Left renal pelvis (tissue), 4 donors: ENCODE results near the gene C1QTNF12. TPM values are rescaled to one million over a fixed set of nuclear protein-coding genes. Genes with fewer than 3 reads are reported as not detected.
"Not testable (repeated sequence)": the region's sequence is repeated elsewhere in the genome, so short reads cannot be mapped to it uniquely, and the experiment has no call there.

Experiments
- DNase-seq, 4 donors: peaks; one replicate each; pipeline ENCODE4 v3.0.0-alpha.2; 2013; ENCODE audit warnings: low read depth in 4 of 4, low spot score in 3 of 4
- polyA plus RNA-seq, 4 donors: library from polyadenylated mRNA; unstranded; fragments of 120-200 nt; gene quantifications; one replicate each; pipeline ENCODE4 v1.2.1, GENCODE V29; 2013; ENCODE audit not compliant: insufficient read length in 4 of 4

Gene C1QTNF12
- polyA plus RNA-seq, 4 donors = 4.1 to 17.4 (median 8.5) TPM

DNA sequence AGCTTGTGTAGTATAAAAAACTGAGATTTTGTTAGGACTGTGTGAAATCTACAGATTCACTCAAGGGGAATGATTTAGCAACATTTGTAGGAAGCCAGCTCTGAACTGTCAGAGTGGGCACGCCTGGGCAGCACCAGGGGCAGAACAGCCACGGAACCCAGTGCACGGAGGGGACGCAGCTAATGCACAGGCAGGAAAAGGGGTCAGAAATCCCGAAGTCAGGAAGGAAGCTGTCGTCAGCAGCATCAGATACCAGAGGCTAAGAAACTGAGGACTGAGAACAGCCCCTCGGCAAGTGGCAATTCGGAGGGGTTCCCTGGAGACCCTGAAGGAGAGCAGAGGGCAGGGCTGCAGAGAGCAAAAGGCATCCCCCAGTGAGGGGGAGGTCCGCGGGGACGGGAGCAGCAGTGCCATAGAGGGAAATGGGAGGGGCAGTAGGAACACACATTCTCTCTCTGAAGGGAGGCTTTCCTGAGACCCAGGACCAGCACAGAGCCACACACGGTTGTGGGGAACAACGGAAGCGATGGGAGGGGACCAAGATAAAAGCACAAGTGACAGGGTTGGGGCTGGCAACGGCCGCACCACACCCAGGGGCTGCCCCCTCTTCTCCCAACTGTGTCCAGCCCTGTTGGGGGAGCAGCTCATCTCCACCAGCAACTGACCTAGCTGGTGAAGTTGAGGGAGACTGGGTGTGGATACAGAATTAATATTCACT lies 14.5 kb upstream of the C1QTNF12 start:
- DNase-seq = no peak

DNA sequence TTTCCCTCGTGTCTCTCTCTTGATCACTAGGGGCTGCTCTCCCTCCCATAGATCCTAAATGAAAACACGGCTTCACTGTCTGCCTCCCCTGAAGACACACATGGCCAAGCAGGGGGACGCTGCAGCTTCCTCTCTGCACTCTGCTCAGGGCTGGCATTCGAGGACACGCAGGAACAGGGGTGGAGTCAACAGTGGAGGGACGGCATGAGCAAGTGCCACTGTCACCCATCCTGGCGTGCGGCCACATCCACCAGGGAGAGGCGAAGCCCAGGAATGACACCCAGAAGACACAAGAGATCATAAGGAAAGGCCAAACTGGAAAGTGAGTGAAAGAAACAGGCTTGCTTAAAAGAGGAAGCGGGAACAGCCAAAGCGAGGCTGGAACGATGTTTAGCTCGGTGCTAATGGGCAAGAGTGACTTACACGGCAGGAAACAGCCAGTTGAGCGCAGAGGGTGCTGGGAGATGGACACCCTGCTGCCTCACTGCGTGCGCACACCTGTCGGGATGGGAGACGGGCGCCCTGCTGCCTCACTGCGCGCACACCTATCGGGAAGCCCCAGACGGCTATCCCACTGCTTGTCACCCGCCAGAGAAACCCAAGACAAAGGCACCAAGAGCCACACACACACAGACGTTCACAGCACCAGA lies 13.6 kb upstream of the C1QTNF12 start:
- no peak for DNase-seq

DNA sequence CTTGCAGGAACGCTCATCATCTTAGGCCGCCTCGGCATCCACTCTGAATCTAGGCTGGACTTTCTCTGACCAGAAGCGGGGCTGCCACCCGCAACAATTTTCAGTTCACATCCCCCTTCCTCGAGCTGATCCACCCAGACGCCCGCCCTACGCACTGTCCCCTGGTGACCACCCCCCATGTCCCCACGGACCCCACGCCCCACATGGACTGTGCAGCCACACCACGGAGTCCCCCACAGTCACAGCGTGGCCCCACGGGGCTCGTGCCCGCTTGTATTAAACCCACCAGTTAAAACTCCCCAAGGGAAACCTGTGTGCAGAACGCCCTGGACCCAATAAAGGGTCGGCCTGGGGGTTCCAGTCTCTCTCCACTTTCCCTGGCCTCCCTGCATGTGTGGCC lies 13.0 kb upstream of the C1QTNF12 start:
- DNase-seq = no peak

DNA sequence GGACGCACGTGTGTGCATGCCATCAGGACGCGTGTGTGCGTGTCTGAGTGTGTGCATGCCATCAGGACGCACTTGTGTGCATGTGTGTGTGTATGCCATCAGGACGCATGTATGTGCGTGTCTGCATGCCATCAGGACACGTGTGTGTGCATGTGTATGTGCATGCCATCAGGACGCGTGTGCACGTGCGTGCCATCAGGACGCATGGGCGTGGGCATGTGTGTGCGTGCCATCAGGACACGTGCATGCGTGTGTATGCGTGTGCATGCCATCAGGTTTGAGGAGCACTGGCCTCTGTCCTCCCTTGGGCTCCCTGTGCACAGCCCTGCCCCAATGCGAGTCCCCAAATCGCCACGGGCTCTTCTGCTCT lies 12.6 kb upstream of the C1QTNF12 start:
- DNase-seq = no peak

DNA sequence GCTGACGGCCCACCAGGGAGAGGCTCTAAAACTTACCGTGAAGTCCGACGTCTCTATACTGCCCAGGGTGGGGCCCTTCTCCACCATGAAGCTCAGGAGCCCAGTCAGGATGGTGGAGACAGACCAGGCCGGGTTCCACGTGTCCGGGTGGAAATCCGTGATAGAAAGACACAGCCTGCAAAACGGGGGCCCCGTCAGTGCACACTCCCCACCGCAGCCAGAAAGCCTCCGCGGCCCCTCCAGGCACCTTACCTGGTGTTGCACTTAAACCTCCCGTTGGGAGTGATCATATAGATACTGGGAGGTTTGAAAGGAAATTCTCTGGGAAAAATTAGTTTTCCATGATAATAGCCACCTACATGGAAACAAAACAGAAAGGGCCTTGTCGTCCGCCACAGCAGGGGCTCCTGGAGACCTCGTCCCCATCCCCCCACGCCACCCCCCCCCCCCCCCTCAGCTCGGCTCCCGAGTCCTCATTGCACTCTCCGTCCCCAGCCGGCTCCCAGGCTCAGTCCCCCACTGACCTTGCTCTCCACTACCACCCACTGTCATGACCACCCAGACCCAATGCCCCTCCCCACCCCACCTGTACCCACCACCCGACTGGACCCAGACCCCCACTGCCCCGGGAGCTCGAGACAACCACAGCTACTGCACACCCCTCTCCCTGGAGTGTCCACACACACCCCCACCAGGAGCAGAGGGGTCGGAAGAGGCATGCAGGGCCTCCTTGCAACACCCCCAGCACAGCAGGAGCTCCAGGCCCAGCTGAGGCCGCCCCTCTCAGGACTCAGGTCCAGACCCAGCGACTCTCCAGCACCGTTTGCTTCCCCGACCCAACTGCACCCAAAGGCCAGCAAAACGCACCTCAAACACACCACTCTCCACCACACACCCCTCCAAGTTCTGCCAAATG lies 10.7 kb upstream of the C1QTNF12 start:
- DNase-seq = no peak

DNA sequence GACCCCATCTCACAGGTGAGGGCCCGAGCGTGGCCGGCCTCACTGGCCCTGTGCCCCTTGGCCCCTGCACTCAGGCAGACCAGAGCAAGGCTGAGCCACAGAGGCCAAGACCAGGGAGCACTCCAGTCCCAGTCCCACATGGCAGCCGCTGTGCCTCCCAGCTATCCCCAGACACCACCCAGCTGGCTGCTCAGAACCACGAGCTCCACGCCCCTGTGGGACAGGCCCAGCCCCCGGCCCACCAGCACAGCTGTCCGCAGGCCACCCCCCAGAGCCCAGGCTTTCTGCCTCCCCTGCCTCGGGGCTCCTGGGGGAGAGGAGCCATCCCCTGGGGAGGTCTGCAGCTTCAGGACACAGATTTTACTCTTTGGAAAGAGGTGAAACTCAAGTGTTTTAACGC lies 9.1 kb upstream of the C1QTNF12 start:
- no peak for DNase-seq

DNA sequence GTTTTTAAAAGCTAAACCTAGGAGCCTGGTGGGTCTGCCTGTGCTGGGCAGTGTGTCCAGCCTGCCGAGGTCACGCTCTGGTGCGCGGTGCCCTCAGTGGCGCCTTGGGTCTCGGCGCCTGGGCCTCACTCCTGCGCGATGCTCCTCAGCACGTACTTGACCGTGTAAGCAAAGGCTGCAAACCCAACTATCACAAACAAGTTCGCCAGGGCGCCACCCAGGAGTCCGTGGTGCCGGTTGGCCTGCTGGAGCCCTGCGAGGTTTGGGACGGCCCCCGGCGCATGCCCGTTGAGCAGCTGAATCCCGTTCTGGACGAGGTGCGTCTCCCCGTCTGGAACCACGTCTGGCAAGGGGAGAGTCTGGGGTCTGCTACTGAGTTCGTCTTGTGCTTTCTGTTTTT lies 8.6 kb upstream of the C1QTNF12 start:
- no peak for DNase-seq

DNA sequence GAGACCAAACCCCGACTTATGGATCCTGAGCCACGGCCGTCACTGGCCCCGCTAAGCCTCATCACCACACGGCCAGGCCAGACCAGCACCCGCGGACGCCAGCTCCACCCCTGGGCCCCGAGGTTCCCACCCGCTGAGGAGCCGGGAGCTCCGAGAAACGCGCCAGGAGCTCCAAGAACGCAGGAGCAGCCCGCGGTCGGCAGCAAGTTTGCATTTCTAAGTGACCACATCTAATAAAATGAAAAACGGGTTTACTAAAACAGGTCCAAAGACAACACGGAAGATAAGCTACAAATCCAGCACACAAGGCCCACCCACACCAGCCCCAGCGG lies 8.1 kb upstream of the C1QTNF12 start:
- no peak for DNase-seq

DNA sequence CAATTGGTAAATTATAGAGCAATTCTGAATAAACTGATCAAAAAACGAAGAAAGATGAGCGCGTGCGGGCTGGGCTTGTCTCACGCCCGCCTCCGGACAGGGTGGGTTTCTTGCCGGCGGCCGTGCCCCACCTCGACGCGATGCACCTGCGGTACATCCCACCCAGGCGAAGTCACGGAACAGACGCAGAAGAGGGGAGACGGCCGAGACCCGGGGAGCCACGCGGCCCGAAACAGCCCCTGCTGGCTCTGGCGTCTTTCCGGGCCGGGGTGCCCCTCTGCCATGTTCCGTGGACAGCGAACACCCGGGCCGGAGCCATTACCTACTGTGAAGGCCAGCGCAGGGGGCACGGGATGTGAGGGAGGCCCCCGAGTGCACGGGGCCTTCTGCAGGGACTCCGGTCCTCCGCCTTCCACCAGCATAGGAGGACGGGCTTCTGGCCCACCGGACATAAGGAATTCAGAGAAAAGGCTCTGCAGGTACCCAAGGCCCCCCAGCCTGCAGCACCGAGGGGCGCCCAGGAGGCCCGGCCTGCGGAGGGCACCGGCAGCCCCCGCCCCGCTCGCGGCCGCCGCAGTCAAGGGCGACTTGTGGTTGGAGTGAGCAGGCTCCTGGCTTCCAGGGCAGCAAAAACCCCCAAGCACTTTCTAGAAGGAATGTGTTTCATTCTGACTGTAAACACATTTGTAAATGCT lies 7.6 kb upstream of the C1QTNF12 start:
- DNase-seq = no peak

DNA sequence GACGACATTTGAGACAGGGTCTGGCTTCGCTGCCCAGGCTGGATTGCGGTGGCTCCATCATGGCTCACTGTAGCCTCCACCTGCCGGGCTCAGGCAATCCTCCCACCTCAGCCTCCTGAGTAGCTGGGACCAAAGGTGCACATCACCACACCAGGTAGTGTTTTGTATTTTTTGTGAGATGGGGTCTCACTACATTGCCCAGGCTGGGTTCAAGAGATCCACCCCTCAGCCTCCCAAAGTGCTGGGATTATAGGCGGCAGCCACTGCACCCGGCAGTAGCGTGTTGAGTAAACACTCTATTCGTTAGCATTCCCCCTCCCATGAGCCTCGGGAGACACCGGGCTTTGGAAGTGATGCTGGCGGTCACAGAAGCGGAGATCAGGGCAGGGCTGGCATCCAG lies 6.8 kb upstream of the C1QTNF12 start:
- no peak for DNase-seq

DNA sequence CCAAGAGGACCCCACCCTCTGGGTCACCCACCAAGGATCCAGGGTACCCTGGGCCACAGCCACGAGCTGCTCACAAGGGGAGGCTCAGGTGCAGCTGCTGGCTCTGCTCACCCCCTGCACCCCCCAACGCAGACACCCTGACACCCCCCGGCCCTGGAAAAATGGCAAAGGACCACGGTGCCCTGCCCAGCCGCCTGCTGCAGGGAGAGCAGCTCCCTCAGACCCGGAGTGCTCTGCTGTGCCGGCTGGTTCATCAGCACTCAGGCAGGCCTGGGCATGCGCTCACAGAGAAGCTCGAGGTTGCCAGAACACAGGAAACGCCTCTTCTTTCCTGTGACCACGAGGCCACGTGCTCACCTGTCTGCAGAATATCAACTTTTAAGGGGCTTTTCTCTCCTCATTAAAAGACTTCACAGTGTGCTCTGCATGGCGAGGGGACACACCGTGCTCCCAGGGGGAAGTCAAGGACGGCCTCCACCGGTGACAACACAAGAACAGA lies 4.3 kb upstream of the C1QTNF12 start:
- no peak for DNase-seq

DNA sequence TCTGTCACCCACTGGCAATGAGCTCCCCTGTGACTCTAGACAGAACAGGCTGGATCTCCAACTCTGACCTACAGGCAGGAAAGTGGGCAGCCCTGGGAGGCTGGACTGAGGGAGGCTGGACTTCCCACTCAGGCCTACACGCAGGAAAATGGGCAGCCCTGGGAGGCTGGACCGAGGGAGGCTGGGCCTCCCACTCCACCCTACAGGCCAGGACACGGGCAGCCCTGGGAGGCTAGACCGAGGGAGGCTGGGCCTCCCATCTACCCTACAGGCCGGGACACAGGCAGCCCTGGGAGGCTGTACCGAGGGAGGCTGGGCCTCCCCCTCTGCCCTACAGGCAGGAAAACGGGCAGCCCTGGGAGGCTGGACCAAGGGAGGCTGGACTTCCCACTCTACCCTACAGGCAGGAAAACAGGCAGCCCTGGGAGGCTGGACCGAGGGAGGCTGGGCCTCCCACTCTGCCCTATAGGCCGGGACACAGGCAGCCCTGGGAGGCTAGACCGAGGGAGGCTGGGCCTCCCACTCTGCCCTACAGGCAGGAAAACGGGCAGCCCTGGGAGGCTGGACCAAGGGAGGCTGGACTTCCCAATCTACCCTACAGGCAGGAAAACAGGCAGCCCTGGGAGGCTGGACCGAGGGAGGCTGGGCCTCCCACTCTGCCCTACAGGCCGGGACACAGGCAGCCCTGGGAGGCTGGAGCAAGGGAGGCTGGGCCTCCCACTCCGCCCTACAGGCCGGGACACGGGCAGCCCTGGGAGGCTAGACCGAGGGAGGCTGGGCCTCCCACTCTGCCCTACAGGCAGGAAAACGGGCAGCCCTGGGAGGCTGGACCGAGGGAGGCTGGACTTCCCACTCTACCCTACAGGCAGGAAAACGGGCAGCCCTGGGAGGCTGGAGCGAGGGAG lies 1.7 kb upstream of the C1QTNF12 start:
- DNase-seq = not testable (repeated sequence)

DNA sequence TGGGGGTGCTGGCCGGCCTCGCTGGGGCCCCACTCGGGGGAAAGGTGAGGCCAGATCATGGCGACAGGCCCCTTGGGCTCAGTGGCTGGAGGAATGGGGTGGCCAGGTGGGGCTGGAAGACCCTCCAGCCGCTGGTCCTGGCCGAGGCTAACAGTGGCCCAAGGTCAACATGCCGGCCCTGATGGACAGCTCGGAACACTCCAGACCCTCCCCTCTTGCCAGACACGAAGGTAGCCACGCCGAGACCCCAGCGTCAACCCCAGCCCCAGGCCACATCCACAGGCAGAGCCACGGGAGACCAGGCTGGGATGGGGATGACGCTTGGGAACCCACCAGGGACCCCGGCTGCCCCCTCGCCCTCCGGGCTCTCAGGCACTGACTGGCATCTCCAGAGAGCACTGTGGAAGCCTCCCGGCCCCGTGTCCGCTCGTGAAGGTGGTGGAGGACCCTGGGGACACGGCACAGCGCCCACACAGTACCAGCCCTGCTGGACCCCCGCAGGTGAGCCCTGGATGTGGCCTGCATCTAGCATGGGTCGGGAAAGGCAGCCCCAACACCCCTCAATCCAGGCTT lies 905 bp upstream of the C1QTNF12 start:
- DNase-seq = no peak

DNA sequence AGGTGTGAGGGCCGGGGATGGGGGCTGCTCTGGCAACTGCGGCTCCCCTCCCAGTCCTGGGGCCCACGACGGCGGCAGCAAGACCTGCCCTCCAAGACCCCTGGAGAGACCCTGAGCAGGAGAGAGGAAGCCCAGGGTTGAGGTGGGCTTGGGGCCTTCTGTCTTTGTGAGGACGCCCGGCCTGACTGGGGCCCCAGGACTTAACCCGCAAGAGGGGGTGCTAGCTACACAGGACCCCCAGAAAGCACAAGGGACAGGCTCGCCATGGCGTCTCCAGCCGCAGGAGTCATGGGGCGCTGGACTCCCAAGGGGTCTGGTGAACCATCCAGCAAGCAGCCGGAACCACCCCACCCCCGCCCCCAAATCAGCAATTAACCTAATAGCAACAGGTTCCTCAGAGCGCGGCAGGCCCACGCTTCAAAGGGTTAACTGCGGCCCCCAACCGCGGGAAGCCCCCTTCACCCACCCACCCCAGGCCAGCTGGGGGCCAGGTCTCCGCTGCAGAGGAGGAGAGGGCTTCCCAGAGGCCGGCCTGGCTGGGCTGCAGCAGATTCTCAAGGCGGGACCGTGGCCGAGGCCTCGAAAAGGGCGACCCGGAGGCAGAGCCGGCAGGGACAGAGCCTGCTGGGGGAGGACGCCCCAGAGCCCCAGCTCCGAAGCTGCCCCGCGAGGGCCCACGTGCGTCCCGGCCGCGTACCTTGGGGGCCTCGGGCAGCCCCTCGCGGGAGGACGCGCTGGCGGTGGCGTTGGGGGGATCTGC lies 525 bp downstream of the C1QTNF12 start:
- DNase-seq = no peak

DNA sequence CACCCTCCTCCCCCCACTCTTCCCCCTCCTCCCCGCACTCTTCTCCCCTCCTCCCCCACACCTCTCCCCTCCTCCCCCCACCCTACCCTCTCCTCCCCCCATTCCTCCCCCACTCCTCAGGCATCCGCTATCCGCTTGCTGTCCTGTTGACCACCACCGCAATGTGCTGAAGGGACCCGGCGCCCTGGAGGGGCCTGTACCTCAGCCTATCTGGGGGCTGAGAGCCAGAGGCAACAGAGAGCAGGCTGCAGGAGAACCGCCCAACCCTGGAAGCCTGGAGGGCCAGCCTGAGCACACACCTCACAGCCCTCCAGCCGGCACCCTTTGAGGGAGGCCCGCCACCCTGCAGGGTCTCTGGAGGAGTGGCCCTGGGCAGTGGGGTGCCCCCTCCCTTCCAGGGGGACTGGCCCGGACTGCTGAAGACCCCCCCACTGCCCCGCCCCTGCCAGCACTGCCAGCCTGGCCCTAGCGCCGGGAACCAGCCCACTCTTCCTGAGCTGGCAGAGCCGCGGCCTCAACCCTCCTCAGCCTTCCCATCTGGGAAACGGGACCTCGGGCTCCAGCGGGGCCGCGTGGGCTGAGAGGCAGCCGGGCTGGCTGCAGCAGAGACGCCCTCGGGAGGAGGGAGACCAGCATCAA lies 1.2 kb downstream of the C1QTNF12 start:
- DNase-seq = no peak

DNA sequence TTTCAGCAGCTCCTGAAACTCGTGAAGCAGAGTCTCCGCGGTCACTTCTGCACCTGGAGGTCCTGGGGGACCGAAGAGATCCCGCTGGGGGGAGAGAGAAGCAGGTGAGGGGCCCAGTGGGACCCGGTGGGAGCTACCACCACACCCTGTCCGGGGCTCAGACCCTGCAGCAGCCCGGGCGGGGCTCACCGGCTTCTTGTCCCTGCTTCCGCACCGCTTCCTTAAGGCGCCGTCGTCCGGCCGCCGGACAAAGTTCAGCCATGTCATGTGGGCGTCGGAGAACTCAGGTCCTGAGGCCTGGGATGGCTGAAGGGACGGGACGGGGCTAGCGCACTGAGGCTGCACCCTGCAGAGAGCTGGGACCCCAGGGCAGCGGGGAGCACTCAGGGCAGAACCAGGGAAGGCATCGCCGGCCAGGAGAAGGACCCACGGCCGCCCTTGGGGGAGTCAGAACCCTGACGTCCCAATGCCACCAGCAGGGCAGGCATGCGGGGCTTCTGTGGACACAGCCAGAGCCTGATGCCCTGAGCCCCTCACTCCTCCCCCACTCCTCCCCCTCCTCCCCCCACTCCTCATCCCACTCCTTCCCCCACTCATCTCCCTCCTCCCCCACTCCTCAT lies 2.2 kb downstream of the C1QTNF12 start:
- no peak for DNase-seq

DNA sequence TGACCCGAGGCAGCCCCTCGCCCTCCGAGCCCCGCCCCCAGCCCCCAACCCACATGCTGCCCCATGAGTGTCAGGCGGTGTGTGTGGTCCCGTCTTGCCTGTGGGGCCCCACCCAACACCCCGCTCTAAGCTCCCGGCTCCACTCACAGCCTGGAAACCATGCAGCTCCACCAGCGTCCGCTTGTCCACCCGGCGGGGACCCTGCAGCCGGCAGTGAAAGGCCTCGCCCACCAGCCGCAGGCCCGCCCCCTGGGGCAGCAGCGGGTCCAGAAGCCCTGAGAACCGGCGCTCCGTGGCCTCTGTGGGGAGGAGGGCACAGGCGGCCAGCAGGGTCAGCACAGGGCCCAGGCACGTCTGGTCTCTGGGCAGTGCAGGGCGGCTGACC lies 2.7 kb downstream of the C1QTNF12 start:
- no peak for DNase-seq

DNA sequence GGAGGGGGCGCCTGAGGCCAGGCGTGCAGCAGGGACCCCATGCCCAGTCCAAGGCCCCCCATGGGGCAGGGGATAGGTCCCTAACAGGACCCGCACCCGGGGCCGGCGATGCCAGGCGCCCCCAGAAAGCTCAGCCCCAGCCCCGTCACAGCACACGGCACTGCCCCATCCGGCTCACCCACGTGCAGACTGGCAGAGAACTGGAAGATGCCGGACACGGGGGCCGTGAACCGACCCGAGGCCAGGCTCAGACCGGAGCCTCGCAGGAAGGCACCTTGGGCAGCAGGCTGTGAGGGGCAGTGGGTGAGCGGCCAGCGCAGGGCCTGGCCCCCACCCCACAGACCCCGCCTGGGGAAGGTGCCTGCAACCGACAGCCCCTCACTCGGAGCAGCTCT lies 3.3 kb downstream of the C1QTNF12 start:
- no peak for DNase-seq
